Activated T-cell treated with anti-CD3 and anti-CD28 coated beads, Interleukin-2, amount 50 U/mL, for 48 hours (primary cell): ENCODE measurements around the gene PCNX1.
"Not testable (repeated sequence)": the region's sequence is repeated elsewhere in the genome, so short reads cannot be mapped to it uniquely, and the experiment has no call there.

ENCODE experiments used
- DNase-seq, 2 experiments: peaks; one replicate each; pipeline ENCODE4 v3.0.0-alpha.2; 2020

PCNX1 gene

GRCh38 chr14:70971560-70971959, 64.3 kb downstream of the PCNX1 start:
- DNase-seq: no peak

DNA sequence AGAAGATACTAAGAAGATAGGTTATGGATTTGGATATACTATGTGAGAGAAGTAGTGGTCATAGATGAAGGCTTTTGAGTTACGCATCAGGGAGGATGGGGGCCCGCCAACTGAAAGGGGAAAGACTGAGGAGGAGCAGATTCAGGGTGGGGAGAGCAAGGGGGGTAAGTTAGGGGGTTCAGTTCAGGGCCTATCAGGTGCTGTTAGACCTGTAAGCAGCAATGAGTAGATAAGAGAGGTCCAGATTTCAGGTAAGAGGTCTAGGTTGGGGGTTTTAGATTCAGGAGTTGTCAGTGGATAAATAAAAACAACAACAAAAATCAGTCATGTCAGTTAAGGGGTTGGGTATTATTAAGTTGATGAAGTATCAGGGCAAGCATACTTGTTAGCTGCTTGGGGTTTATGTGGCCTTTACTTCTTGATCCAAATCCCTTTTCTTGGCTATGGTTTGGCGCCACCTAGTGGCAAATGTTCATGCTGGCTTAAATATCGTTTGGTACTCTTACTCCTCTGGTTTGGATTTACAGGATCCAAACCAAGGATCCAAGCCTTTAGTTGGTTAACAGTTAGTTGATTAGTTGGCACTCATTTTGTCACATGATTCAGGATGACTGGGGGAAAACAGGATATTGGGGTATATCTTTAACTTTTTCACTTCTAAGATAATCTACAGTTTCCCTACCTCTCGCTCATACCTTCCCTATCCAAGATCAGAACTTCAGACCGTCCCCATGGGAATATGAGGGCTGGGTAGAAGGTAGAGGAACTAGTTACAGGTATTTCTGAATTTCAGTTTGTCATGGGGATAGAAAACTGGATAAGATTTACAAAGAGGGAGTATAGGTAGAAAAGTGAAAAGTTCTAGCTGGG, 65.1 kb downstream of the PCNX1 start:
- DNase-seq: peak; percentile 88 to 90

DNA sequence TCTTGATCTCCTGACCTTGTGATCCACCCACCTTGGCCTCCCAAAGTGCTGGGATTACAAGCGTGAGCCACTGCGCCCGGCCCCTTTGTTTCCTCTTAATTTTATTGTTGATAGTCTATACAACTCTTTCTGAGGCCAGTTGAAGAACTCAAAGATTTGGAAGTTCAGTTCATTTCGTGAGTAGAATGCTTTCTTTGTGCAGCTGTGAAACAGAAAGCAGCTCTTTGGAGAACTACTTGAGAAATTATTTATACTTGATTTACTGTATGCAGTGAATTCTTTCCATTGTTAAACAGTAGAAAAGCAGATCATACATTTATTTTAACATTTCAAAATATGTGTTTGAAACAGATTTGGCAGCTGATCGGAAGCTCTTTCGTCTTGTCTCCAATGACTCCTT, 69.3 kb downstream of the PCNX1 start:
- DNase-seq: no peak

- DNase-seq: no peak
These were observed 74.0 kb downstream of the PCNX1 start for GRCh38 chr14:70981000-70981952.

DNA sequence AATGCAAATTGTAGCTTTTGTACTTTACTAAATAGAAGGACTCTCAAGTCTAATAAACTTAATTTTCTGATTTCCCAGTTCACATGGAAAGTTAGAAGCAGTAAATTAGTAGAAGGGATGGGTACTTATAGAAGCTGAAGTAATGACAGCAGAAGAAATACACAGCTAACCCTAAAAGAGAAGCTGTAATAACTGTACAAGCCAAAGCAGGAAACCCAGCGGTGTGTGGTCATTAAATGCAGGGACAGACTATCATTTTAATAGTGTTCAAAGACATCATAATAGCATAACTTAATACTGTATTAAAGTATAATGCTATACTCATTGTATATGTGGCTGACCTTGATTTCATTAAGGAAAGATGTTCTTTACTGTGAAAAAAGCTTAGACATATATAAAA, 74.9 kb downstream of the PCNX1 start:
- no peak for DNase-seq

DNA sequence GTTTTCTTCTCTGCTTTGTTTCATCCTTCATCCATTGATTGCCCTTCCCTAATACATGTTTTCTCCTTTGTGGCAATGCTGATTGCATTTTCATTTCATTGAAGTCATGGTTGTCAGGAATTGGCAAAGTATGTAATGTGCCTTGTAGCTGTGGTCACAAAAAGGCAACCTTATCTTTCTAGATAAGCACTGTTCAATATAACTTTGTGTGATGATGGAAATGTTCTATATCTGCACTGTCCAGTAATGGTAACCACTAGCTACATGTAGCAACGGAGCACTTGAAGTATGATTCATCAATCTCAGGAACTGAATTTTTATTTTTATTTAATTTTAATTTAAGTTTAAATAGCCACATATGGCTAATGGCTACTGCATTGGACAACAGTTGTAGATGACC, 79.8 kb downstream of the PCNX1 start:
- DNase-seq: no peak

GRCh38 chr14:70988452-70988851, 81.2 kb downstream of the PCNX1 start:
- DNase-seq: no peak

GRCh38 chr14:70993931-70994330, 86.7 kb downstream of the PCNX1 start:
- no peak for DNase-seq

GRCh38 chr14:70995211-70995610, 88.0 kb downstream of the PCNX1 start:
- no peak for DNase-seq

- DNase-seq: no peak
These were observed 88.4 kb downstream of the PCNX1 start for GRCh38 chr14:70995671-70996070.

DNA sequence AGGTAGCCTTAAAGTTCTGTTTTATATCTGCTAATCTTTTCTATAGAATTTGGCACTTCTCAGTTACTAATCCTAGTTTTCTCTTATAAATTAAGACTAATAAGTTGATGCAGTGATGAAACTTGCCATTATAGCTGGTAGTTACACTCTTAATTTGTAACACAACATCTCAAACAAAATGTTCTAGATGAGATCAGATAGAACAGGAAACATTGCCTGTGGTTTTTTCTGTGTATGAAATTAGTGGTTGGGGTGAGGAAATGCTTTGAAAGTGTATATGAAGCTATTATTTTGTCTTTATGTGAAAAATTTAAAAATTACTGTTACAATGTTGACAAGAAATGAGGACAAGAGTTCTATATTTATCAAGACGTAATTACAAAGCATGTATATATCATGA, 91.9 kb downstream of the PCNX1 start:
- no peak for DNase-seq

DNA sequence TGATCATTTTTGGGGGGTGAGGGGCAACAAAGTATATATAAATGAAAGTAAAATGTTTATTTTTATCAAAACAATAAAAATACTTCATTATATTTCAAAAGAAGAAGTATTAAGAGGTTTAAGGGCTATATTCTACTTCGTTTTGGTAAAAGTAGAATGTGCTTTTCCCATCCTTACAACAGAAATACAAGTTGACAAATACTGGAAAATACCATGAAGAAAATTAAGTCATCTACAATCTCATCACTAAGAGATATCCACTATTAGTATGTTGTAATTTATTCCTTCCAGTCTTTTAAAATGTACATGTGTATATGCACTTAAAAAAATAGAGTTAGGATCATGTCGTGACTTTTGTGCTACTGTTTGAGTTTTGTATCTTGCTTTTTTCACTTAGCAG, 92.8 kb downstream of the PCNX1 start:
- no peak for DNase-seq

- DNase-seq: no peak
These were observed 94.5 kb downstream of the PCNX1 start for GRCh38 chr14:71001742-71002141.

- no peak for DNase-seq
These were observed 95.9 kb downstream of the PCNX1 start for GRCh38 chr14:71003156-71003555.

GRCh38 chr14:71004481-71004880, 97.2 kb downstream of the PCNX1 start:
- no peak for DNase-seq

DNA sequence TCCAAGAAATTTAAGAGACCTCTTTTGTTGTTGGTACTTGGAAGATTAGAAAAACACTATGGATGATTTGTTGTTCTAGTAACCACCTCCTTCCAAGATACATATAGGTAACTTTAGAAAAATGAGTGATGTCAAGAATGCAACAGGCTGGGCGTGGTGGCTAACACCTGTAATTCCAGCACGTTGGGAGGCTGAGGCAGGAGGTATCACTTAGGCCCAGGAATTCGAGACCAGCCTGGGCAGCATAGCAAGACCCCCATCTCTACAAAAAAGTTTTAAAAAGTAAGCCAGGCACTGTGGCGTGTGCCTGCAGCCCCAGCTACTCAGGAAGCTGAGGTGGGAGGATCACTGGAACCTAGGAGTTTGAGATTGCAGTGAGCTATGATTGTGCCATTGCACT, 97.8 kb downstream of the PCNX1 start:
- DNase-seq: no peak

- no peak for DNase-seq
These were observed 98.9 kb downstream of the PCNX1 start for GRCh38 chr14:71006200-71006563.

DNA sequence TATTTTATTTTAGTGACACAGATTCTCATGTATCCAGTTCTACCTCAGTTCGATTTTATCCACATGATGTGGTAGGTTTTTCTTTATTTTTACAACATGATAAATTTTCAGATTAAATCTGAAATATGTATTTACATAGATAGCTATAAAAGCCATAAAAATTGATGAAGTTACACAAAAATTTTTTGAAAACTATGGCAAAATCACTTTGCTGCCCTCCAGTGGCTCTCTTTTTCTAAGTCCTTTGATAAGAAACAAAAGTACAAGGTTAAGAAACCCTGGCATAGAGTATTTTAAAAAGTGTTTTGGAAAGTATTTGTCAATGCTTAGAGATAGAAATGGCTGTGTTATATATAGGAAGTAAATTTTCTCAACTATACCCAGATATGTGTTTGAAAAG, 104.2 kb downstream of the PCNX1 start:
- DNase-seq: no peak

- DNase-seq: no peak
These were observed 105.6 kb downstream of the PCNX1 start for GRCh38 chr14:71012888-71013287.

GRCh38 chr14:71013551-71014192, 106.4 kb downstream of the PCNX1 start:
- no peak for DNase-seq

DNA sequence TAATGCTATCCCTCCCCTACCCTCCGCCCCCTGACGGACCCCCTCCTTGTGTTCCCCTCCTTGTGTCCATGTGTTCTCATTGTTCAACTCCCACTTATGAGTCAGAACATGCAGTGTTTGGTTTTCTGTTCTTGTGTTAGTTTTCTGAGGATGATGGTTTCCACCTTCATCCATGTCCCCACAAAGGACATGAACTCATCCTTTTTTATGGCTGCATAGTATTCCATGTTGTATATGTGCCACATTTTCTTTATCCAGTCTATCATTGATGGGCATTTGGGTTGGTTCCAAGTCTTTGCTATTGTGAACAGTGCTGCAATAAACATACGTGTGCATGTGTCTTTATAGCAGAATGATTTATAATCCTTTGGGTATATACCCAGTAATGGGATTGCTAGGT, 112.7 kb downstream of the PCNX1 start:
- DNase-seq: not testable (repeated sequence)

- no peak for DNase-seq
These were observed 114.2 kb downstream of the PCNX1 start for GRCh38 chr14:71021347-71022011.
